GM19463 (cell line): ENCODE results near the gene HSBP1L1.
A peak's percentile ranks its signal among the peaks of the same experiment; 100 is the strongest.
"Not testable (repeated sequence)": the region's sequence is repeated elsewhere in the genome, so short reads cannot be mapped to it uniquely, and the experiment has no call there.

Experiments used
- ATAC-seq: cut with Tn5 transposase; IDR thresholded peaks from one replicate; pipeline ENCODE4 v1.9.1; 2021; ENCODE audit warnings: mild to moderate bottlenecking, moderate library complexity; ENCODE audit not compliant: unreplicated experiment

The HSBP1L1 gene

GRCh38 chr18:79983253-79983652, 18.8 kb downstream of the HSBP1L1 start:
- ATAC-seq = no peak

- no peak for ATAC-seq
Observed at GRCh38 chr18:79983793-79984192, 19.4 kb downstream of the HSBP1L1 start.

DNA sequence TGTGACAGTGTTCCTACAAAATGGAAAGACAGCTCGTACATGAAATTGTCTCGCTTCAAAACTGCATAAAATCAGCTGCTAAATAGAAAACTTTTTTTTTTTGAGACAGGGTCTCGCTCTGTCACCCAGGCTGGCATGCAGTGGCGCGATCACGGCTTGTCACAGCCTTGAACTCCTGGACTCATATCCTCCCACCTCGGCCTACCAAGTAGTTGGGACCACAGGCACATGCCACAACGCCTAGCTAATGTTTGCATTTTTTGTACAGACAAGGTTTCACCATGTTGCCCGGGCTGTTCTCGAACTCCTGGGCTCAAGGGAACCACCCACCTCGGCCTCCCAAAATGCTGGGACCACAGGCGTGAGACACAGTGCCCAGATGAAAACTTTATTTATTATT, 20.7 kb downstream of the HSBP1L1 start:
- no peak for ATAC-seq

DNA sequence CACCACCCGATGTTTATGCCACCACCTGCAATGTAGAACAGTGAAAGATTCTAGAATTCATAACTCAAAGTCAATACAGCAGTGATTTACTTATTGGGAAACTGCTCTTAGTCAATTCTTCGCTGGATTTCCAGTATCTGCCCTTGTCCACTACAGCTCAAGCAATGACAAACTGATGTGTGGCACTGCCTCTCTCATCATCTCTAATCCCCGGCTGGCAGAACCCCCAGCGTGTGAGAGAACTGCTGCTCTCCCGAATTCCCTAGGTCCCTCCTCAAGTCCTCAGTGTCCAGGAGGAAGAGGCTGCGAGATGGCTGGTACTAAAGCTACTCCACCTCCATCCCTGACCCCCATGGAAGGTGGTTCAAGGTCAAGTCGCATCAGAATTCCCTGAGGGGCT, 22.3 kb downstream of the HSBP1L1 start:
- no peak for ATAC-seq

DNA sequence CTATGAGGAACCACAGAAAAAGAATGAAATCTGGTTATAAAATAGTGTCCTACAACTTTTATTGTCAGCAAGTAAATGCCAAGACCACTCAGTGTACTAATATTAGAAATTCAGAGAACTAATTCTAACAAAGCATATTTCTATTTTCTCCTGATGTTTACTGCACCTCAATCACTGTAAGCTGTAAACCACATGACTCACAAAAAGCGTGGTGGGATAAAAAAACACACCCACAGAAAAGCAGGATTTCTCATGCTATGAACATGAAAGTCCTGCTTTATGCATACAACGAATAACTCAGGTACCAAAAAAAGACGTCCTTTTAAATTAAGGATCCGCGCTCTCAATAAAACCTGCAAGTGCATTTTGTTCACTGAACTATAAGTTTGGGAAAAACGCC, 23.1 kb downstream of the HSBP1L1 start:
- no peak for ATAC-seq

GRCh38 chr18:79988071-79988450, 23.6 kb downstream of the HSBP1L1 start:
- peak; percentile 57 for ATAC-seq

- peak; percentile 98 for ATAC-seq
Observed at GRCh38 chr18:79988451-79989194, 24.2 kb downstream of the HSBP1L1 start, which contains the start of gene TXNL4A. TSS of gene TXNL4A (minus strand) at chr18:79988563. CDS start at chr18:79988392, 171 bp downstream.

DNA sequence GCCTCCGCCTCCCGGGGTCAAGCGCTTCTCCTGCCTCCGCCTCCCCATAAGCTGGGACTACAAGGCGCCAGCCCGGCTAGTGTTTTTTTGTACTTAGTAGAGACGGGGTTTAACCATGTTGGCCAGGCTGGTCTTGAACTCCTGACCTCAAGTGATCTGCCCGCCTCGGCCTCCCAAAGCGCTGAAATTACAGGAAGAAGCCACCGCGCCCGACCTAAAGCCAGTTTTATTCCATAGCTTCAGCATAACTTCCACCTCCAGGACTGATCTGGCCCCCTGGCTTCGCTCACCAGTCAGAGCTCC, 24.7 kb downstream of the HSBP1L1 start:
- ATAC-seq = no peak

GRCh38 chr18:79991494-79991893, 27.1 kb downstream of the HSBP1L1 start:
- ATAC-seq = no peak

- not testable (repeated sequence) for ATAC-seq
Observed at GRCh38 chr18:79999701-80000100, 35.3 kb downstream of the HSBP1L1 start.

DNA sequence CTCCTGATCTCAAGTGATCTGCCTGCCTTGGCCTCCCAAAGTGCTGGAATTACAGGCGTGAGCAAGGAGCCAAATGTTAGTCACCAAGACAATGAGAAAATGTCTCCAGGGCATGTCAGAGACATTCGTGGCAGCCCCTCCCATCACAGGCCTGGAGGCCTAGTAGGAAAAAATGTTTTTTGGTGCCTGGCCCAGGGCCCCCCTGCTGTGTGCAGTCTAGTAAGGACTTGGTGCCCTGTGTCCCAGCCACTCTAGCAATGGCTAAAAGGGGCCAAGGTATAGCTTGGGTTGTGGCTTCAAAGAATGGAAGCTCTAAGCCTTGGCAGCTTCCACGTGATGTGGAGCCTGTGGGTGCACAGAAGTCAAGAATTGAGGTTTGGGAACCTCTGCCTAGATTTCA, 36.4 kb downstream of the HSBP1L1 start:
- no peak for ATAC-seq

DNA sequence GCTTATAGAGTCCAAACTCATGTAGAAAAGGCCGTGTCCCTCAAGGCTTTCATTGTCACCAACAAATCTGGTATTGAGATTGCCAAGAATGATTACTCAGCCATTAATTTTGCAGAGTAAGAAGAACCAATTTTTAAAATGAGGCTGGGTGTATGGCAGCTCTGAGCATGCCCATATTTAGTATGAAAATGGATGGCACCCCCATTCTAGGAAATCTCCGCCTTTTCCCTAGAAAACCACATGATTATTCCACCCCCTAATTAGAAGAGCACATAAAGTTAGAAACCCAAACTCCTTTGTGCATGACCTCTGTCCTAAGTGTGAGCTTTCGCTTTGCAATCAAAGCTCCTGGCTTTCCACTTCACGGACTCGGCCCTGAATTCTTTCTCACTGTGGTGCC, 38.0 kb downstream of the HSBP1L1 start:
- no peak for ATAC-seq

- no peak for ATAC-seq
Observed at GRCh38 chr18:80004600-80005342, 40.3 kb downstream of the HSBP1L1 start.

GRCh38 chr18:80006724-80007123, 42.3 kb downstream of the HSBP1L1 start:
- ATAC-seq = no peak

- ATAC-seq = no peak
Observed at GRCh38 chr18:80009661-80010550, 45.5 kb downstream of the HSBP1L1 start.

GRCh38 chr18:80010551-80010906, 46.1 kb downstream of the HSBP1L1 start:
- no peak for ATAC-seq

- not testable (repeated sequence) for ATAC-seq
Observed at GRCh38 chr18:80011496-80012137, 47.2 kb downstream of the HSBP1L1 start.

- ATAC-seq = no peak
Observed at GRCh38 chr18:80012714-80013113, 48.3 kb downstream of the HSBP1L1 start.
